Memory B cell (primary cell): Measurements from ENCODE around the gene ANKRD24.
"Not testable (repeated sequence)": the region's sequence is repeated elsewhere in the genome, so short reads cannot be mapped to it uniquely, and the experiment has no call there.

Experiments used
- ATAC-seq: fragments of 150-1000 bp; cut with Tn5 transposase; 2 replicates; pipeline ENCODE4 v1.10.0; 2021; ENCODE audit warnings: low read depth, mild to moderate bottlenecking, moderate library complexity
- DNase-seq, 2 donors: peaks; one replicate each; pipeline ENCODE4 v3.0.0; 2022; ENCODE audit warnings: low spot score in 2 of 2
- H3K27ac Mint-ChIP-seq: one replicate; pipeline ENCODE4 v1.8.0; 2022; ENCODE audit warnings: mild to moderate bottlenecking, moderate library complexity, mixed read lengths
- H3K27me3 Mint-ChIP-seq: one replicate; pipeline ENCODE4 v1.8.0; 2022; ENCODE audit warnings: mixed read lengths
- H3K36me3 Mint-ChIP-seq: one replicate; pipeline ENCODE4 v1.8.0; 2022; ENCODE audit warnings: mild to moderate bottlenecking, mixed read lengths
- H3K4me1 Mint-ChIP-seq: one replicate; pipeline ENCODE4 v1.8.0; 2022; ENCODE audit warnings: mixed read lengths
- H3K4me3 Mint-ChIP-seq: one replicate; pipeline ENCODE4 v1.8.0; 2022; ENCODE audit warnings: mild to moderate bottlenecking, moderate library complexity, mixed read lengths
- H3K9me3 Mint-ChIP-seq: one replicate; pipeline ENCODE4 v1.8.0; 2022; ENCODE audit warnings: mixed read lengths

ANKRD24 gene

DNA sequence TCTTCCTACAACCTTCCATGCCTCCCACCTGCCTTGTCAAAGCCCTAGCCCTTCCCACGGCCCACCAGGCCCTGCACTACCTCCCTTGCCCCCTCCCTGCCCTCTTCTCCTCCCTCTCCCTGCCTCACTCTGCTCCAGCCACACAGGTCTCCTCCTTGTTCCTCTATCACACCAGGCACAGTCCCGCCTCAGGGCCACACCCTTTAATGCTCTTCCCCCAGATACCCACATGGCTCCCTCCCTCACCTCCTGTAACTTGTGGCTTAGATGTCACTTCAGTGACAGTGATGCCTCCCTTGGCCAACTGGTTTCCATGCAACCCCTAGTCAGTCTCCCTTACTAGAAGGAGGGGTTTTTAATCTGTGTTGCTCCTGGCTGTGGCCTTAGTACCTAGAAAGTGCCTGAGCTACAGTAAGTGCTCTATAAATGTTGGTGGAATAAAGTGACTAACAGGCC is 1.4 kb upstream of the ANKRD24 start:
- H3K4me3 Mint-ChIP-seq, result peak overlapping the region; percentile 100
- peaks cover 34% of the 10 kb centered on the region for H3K4me1 Mint-ChIP-seq
- ATAC-seq, result no peak
- DNase-seq, result no peak
- H3K27me3 Mint-ChIP-seq, result peaks cover 7% of the 10 kb centered on the region
- H3K9me3 Mint-ChIP-seq, result peaks cover 2% of the 10 kb centered on the region
- peaks cover 21% of the 10 kb centered on the region for H3K36me3 Mint-ChIP-seq
- peak overlapping the region; percentile 53 for H3K27ac Mint-ChIP-seq

- peaks cover 2% of the 10 kb centered on the region for H3K9me3 Mint-ChIP-seq
- H3K27ac Mint-ChIP-seq, result peak overlapping the region; percentile 86
- no peak for ATAC-seq
These were observed 1.7 kb downstream of the ANKRD24 start for GRCh38 chr19:4183967-4184717.

DNA sequence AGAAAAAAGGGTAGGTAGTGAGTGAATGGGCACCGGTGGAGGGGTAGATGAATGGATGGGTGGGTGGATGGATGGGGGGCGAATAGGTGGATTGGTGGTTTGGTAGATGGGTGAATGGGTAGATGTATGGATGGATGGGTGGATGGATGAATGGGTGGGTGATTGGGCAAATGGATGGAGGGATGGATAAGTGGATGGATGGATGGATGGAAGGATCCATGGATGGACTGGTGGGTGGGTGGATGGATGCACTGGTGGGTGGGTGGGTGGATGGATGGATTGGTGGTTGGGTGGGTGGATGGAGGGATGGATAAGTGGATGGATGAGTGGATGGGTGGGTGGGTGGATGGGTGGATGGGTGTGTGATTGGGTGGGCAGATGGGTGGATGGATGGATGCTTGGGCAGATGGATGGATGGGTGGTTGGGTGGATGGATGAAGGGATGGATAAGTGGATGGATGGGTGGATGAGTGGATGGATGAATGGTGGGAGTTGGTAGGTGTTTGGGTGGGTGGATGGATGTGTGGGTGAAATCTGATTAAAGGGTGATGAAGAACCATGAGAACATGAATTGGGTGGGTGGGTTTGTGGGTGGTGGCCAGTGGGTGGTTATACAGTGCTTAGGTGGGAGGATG is 2.3 kb downstream of the ANKRD24 start:
- DNase-seq, result no peak
- no peak for ATAC-seq
- peaks cover 4% of the 10 kb centered on the region for H3K36me3 Mint-ChIP-seq
- peak overlapping the region; percentile 28 for H3K4me3 Mint-ChIP-seq
- peaks cover 14% of the 10 kb centered on the region for H3K27me3 Mint-ChIP-seq
- peaks cover 2% of the 10 kb centered on the region for H3K9me3 Mint-ChIP-seq
- peak overlapping the region; percentile 86 for H3K27ac Mint-ChIP-seq
- peaks cover 34% of the 10 kb centered on the region for H3K4me1 Mint-ChIP-seq

More at GRCh38 chr19:4183967-4184717, 1.7 kb downstream of the ANKRD24 start:
- H3K4me1 Mint-ChIP-seq, result peaks cover 41% of the 10 kb centered on the region
- DNase-seq, result no peak
- H3K27me3 Mint-ChIP-seq, result peaks cover 13% of the 10 kb centered on the region
- H3K4me3 Mint-ChIP-seq, result peak overlapping the region; percentile 53
- peaks cover 11% of the 10 kb centered on the region for H3K36me3 Mint-ChIP-seq

DNA sequence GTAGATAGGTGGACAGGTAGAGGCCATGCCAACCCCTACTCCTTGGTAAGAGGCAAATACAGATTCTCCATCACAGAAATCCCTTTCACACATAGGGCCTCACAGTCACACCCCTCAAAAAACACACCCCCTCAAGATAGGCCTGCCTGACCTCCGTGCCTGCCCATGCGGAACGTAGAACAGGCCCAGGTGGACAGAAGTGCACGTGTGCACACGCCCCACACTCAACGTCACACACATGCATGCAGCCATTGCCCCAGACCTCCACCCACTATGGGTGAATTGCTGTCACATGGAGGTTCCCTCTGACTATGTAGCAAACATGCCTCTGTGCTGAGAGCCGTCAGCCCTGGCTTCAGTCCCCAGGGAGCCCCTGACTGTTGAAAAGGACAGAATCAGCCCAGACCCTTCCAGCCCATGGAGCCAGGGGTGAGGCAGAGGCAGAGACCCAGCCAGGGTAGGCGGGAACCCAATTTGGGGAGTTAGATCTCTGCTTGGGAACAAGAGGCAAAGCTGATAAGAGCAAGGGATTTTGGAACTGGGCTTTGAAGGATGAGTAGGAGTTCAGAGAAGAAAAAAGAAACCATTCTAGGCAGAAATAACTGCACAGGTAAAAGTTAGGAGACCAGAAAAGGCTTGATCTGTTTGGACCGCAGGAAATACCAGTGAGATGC is 3.1 kb downstream of the ANKRD24 start:
- H3K36me3 Mint-ChIP-seq, result peaks cover 4% of the 10 kb centered on the region
- H3K9me3 Mint-ChIP-seq, result peaks cover 2% of the 10 kb centered on the region
- ATAC-seq (no peak), DNase-seq (no peak)
- H3K4me1 Mint-ChIP-seq, result peaks cover 31% of the 10 kb centered on the region
- no peak overlapping the region for H3K4me3 Mint-ChIP-seq
- H3K27ac Mint-ChIP-seq, result no peak overlapping the region
- H3K27me3 Mint-ChIP-seq, result peaks cover 14% of the 10 kb centered on the region

GRCh38 chr19:4186087-4186993 is 3.9 kb downstream of the ANKRD24 start:
- peaks cover 2% of the 10 kb centered on the region for H3K9me3 Mint-ChIP-seq
- peak; percentile 34 for ATAC-seq
- peaks cover 26% of the 10 kb centered on the region for H3K4me1 Mint-ChIP-seq
- peaks cover 2% of the 10 kb centered on the region for H3K36me3 Mint-ChIP-seq
- peaks cover 14% of the 10 kb centered on the region for H3K27me3 Mint-ChIP-seq
- no peak overlapping the region for H3K4me3 Mint-ChIP-seq
- no peak overlapping the region for H3K27ac Mint-ChIP-seq
- DNase-seq, result peak; percentile 66

- no peak overlapping the region for H3K4me3 Mint-ChIP-seq
- peaks cover 2% of the 10 kb centered on the region for H3K9me3 Mint-ChIP-seq
- peaks cover 16% of the 10 kb centered on the region for H3K27me3 Mint-ChIP-seq
- peaks cover 21% of the 10 kb centered on the region for H3K4me1 Mint-ChIP-seq
- H3K36me3 Mint-ChIP-seq, result no peaks in the 10 kb centered on the region
- ATAC-seq (no peak), DNase-seq (no peak)
- H3K27ac Mint-ChIP-seq, result no peak overlapping the region
These were observed 5.0 kb downstream of the ANKRD24 start for GRCh38 chr19:4187313-4188122.

GRCh38 chr19:4189641-4190040 is 7.2 kb downstream of the ANKRD24 start:
- Mint-ChIP-seq H3K4me1 (peaks cover 12% of the 10 kb centered on the region), H3K9me3 (peaks cover 1% of the 10 kb centered on the region), H3K27ac (no peak overlapping the region)

GRCh38 chr19:4192537-4192936 is 10.0 kb downstream of the ANKRD24 start:
- H3K4me1 Mint-ChIP-seq, H3K36me3 Mint-ChIP-seq, H3K4me3 Mint-ChIP-seq, ATAC-seq, DNase-seq, H3K9me3 Mint-ChIP-seq, H3K27ac Mint-ChIP-seq: not testable (repeated sequence)
- H3K27me3 Mint-ChIP-seq, result peaks cover 32% of the 10 kb centered on the region

More at GRCh38 chr19:4189641-4190040, 7.2 kb downstream of the ANKRD24 start:
- H3K36me3 Mint-ChIP-seq, result no peaks in the 10 kb centered on the region
- H3K4me3 Mint-ChIP-seq, result no peak overlapping the region
- no peak for DNase-seq
- H3K27me3 Mint-ChIP-seq, result peaks cover 21% of the 10 kb centered on the region
- ATAC-seq, result no peak

DNA sequence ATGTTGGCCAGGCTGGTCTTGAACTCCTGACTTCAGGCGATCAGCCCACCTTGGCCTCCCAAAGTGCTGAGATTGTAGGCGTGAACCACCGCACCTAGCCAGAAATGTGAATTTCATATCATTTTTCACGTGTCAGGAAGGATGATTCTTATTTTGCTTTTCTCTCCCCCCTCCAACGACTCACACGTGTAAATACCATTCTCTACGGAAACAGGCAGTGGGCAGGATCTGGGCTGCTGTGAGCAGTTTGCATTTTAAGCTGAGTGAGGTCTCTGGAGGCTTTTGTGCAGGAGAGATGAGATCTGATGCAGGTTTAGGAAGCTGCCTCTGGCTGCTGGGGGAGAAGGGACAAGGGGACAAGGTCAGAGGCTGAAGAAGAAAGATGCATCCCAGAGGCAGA is 11.9 kb downstream of the ANKRD24 start:
- Mint-ChIP-seq H3K27ac (no peak overlapping the region), H3K4me3 (no peak overlapping the region), H3K36me3 (peaks cover 8% of the 10 kb centered on the region), H3K27me3 (peaks cover 39% of the 10 kb centered on the region), H3K9me3 (peaks cover 8% of the 10 kb centered on the region), H3K4me1 (peaks cover 9% of the 10 kb centered on the region)
- ATAC-seq (no peak), DNase-seq (no peak)

- Mint-ChIP-seq H3K27me3 (peaks cover 38% of the 10 kb centered on the region), H3K4me1 (peaks cover 9% of the 10 kb centered on the region), H3K27ac (no peak overlapping the region), H3K9me3 (peaks cover 12% of the 10 kb centered on the region), H3K4me3 (no peak overlapping the region), H3K36me3 (peaks cover 8% of the 10 kb centered on the region)
- DNase-seq (no peak), ATAC-seq (no peak)
These were observed 13.5 kb downstream of the ANKRD24 start for GRCh38 chr19:4196009-4196408.

- H3K9me3 Mint-ChIP-seq, result peaks cover 15% of the 10 kb centered on the region
- no peak for ATAC-seq
- no peak for DNase-seq
- H3K27ac Mint-ChIP-seq, result peak overlapping the region; percentile 88
- peaks cover 9% of the 10 kb centered on the region for H3K4me1 Mint-ChIP-seq
- H3K36me3 Mint-ChIP-seq, result peaks cover 8% of the 10 kb centered on the region
- no peak overlapping the region for H3K4me3 Mint-ChIP-seq
- peaks cover 39% of the 10 kb centered on the region for H3K27me3 Mint-ChIP-seq
These were observed 14.2 kb downstream of the ANKRD24 start for GRCh38 chr19:4196587-4197148.

- Mint-ChIP-seq H3K27ac (peak overlapping the region; percentile 88), H3K4me3 (no peak overlapping the region), H3K4me1 (peaks cover 9% of the 10 kb centered on the region), H3K36me3 (peaks cover 8% of the 10 kb centered on the region), H3K9me3 (peaks cover 15% of the 10 kb centered on the region), H3K27me3 (peaks cover 39% of the 10 kb centered on the region)
- no peak for ATAC-seq
- DNase-seq, result no peak
These were observed 14.7 kb downstream of the ANKRD24 start for GRCh38 chr19:4197228-4197624.
